ENCODE results near the gene ESYT2.

Gene ESYT2

DNA sequence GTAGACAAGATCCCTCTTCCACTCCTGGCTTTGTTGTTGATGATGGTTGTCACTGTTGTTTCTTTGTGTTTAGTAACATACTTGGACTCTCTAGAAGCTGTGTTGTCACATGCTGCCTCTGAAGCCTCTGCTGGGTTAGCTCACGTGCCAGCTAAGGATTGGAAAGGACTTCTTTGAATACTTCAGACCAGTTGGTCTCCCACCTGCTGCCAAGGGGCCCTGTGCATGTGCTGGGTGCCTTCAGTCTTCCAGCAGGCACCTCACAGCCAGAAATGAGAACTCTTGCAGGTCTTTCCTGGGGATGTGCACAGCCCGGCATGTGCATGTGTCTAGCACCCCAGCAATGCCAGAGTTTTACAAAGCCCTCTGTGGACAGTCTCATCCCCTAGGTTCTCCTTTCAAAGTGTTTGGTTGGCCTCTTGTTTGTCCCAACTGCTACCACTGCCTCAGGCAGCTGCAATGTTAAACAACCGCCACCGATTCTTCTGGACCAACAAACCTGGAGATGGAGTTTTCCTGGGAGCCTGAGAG lies 103.0 kb downstream of the ESYT2 start:
- no peaks in the 10 kb centered on the region for H3K9me3 ChIP-seq
- no peaks in the 10 kb centered on the region for H3K36me3 ChIP-seq
- no peak overlapping the region for H3K27ac ChIP-seq
- peaks cover 8 to 9% of the 10 kb centered on the region in 2 experiments for H3K4me1 ChIP-seq (ENCODE audit: control insufficient read depth in 1 of 2, insufficient read depth in 1 of 2, low read depth in 1 of 2, low read length in 1 of 2)
- no peak overlapping the region for H3K4me3 ChIP-seq (ENCODE audit: low read depth in 1 of 2, low read length in 1 of 2)
- TF ChIP-seq, protein P1, sequence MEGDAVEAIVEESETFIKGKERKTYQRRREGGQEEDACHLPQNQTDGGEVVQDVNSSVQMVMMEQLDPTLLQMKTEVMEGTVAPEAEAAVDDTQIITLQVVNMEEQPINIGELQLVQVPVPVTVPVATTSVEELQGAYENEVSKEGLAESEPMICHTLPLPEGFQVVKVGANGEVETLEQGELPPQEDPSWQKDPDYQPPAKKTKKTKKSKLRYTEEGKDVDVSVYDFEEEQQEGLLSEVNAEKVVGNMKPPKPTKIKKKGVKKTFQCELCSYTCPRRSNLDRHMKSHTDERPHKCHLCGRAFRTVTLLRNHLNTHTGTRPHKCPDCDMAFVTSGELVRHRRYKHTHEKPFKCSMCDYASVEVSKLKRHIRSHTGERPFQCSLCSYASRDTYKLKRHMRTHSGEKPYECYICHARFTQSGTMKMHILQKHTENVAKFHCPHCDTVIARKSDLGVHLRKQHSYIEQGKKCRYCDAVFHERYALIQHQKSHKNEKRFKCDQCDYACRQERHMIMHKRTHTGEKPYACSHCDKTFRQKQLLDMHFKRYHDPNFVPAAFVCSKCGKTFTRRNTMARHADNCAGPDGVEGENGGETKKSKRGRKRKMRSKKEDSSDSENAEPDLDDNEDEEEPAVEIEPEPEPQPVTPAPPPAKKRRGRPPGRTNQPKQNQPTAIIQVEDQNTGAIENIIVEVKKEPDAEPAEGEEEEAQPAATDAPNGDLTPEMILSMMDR (IDR thresholded peaks at IDR 0.05): no peak
- no peaks in the 10 kb centered on the region for H3K27me3 ChIP-seq

DNA sequence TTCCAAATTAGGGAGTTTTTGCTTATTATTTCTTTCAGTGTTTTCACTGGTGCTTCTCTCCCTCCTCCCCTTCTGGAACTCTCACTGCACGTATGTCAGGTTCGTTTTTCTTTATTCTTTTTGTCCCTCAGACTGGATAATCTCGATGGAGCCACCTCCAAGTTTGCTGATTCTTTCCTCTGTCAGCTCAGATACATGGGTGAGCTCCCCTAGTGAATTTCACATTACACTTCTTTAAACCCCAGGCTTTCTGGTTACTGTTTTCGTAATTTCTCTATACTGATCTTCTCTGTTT lies 103.9 kb downstream of the ESYT2 start:
- H3K27me3 ChIP-seq: no peaks in the 10 kb centered on the region
- no peaks in the 10 kb centered on the region for H3K9me3 ChIP-seq
- H3K27ac ChIP-seq: no peak overlapping the region
- peaks cover 2% of the 10 kb centered on the region in 2 experiments for H3K4me1 ChIP-seq (ENCODE audit: control insufficient read depth in 1 of 2, insufficient read depth in 1 of 2, low read depth in 1 of 2, low read length in 1 of 2)
- no peaks in the 10 kb centered on the region for H3K36me3 ChIP-seq
- no peak overlapping the region for H3K4me3 ChIP-seq (ENCODE audit: low read depth in 1 of 2, low read length in 1 of 2)
- TF ChIP-seq, protein P1 (IDR thresholded peaks at IDR 0.05): no peak

DNA sequence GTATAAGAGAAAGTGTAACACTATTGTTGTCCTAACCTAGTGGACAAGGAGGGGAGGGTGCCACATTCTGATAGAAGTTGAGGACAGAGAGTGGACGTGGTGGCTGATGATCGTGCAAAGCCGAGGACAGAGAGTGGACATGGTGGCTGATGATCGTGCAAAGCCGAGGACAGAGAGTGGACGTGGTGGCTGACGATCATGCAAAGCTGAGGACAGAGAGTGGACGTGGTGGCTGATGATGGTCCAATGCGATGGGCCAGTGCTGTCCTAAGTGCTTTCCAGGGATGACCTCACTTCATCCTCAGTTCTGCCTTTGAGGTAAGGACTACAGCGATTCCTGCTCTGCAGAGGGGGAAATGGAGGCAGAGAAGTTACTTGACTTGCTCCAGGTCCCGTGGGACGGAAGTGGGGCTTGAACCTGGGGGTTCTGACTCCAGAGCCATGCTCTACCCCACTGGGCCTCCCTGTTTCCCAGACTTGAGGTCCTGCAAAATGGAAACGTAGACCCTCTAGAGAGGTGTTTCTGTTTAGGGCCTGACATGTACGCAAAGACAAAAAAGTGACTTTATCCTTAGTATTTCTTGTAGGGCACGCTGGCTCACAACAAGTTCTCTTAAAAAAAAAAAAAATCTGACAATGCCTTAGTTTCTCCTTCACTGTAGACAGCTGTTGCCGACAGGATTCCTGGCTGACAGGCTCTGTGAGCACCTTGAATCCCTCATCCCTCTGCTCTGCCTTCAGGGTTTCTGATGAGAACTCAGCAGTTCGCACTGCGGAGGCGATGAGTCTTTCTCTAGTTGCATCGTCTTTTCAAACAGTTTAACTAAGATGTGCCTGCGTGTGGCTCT lies 104.4 kb downstream of the ESYT2 start:
- TF ChIP-seq, protein P1 (IDR thresholded peaks at IDR 0.05): no peak

DNA sequence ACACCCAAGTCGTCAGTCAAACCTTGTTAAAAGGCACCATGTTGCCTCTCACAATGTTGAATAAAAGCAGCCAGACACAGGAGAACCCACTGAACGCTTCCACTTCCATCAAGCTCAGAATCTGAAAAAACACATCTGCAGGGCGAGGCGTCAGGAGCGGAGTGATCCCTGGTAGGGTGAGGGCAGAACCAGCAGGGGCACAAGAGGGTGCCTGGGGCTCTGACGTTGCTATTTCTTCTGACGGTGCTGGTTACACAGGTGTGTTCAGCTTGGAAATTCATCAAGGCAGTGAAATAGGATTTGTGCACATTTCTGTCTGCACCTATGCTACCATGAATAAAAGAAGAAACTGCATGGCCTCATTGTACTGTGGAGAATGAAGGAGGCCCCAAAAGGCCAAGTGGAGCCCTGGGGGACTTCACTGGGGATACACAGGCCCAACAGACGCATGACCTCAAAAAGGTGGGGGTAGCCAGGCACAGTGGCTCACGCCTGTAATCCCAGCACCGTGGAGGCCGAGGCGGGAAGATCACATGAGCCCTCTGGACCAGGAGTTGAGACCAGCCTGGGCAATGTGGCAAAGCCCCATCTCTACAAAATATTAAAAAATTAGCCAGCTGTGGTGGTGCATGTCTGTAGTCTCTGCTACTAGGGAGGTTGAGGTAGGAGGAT lies 105.5 kb downstream of the ESYT2 start:
- Histone ChIP-seq H3K9me3 (no peaks in the 10 kb centered on the region), H3K36me3 (no peaks in the 10 kb centered on the region), H3K27ac (no peak overlapping the region), H3K4me3 (ENCODE audit: low read depth in 1 of 2, low read length in 1 of 2) (no peak overlapping the region), H3K4me1 (ENCODE audit: control insufficient read depth in 1 of 2, insufficient read depth in 1 of 2, low read depth in 1 of 2, low read length in 1 of 2) (no peaks in the 10 kb centered on the region), H3K27me3 (no peaks in the 10 kb centered on the region)
- TF ChIP-seq, protein P1 (IDR thresholded peaks at IDR 0.05): no peak

More for the DNA sequence above, 104.4 kb downstream of the ESYT2 start:
- Histone ChIP-seq H3K36me3 (no peaks in the 10 kb centered on the region), H3K4me1 (ENCODE audit: control insufficient read depth in 1 of 2, insufficient read depth in 1 of 2, low read depth in 1 of 2, low read length in 1 of 2) (no peaks in the 10 kb centered on the region), H3K27ac (no peak overlapping the region), H3K27me3 (no peaks in the 10 kb centered on the region), H3K4me3 (ENCODE audit: low read depth in 1 of 2, low read length in 1 of 2) (no peak overlapping the region), H3K9me3 (no peaks in the 10 kb centered on the region)

DNA sequence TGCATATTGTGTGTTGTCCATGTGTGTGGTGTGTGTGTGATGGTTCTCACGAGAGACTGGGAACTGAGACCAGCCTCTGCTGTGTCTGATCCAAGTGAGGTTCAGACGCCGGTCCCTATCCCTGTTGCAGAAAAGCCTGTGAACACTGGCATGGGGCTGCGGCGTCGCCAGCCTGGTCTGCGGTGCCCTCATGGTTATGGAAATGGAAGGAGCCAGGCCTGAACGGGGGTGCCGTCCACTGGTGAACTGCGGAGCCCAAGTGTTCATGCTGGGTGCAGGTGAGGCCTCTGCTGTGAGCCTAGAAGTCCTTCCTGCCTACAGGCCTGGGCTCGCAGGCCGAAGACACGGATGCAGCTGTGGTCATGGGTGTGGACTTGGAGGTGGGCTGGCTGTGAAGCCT lies 106.0 kb downstream of the ESYT2 start:
- Histone ChIP-seq H3K4me3 (ENCODE audit: low read depth in 1 of 2, low read length in 1 of 2) (no peak overlapping the region), H3K4me1 (ENCODE audit: control insufficient read depth in 1 of 2, insufficient read depth in 1 of 2, low read depth in 1 of 2, low read length in 1 of 2) (no peaks in the 10 kb centered on the region), H3K9me3 (no peaks in the 10 kb centered on the region), H3K27me3 (no peaks in the 10 kb centered on the region), H3K27ac (no peak overlapping the region), H3K36me3 (no peaks in the 10 kb centered on the region)
- TF ChIP-seq, protein P1 (IDR thresholded peaks at IDR 0.05): no peak

All from neutrophil (primary cell).